ENCODE data around the gene MRPL49. TPM values are rescaled to one million over a fixed set of nuclear protein-coding genes. Genes with fewer than 3 reads are reported as not detected.

Gene MRPL49
- 96.8 and 105 TPM in 2 replicates for total RNA-seq (2014; rRNA removed; shearing (Covaris generic))

GRCh38 chr11:65121865-65122696 lies at the start of gene MRPL49, which contains the start of gene FAU:
Gene MRPL49, plus strand, starts transcription at chr11:65122321. Its CDS starts 26 bp downstream, at chr11:65122347.
Gene FAU, minus strand, starts transcription at chr11:65122134. Its CDS starts 321 bp downstream, at chr11:65121813.

GRCh38 chr11:65083834-65084597 lies 38.1 kb upstream of the MRPL49 start, which contains the start of the genes CDCA5 and ZFPL1:
Gene CDCA5, minus strand, starts transcription at chr11:65084040. Its CDS starts 62 bp downstream, at chr11:65083978.
Gene ZFPL1, plus strand, starts transcription at chr11:65084222. Its CDS starts 477 bp downstream, at chr11:65084699.

DNA sequence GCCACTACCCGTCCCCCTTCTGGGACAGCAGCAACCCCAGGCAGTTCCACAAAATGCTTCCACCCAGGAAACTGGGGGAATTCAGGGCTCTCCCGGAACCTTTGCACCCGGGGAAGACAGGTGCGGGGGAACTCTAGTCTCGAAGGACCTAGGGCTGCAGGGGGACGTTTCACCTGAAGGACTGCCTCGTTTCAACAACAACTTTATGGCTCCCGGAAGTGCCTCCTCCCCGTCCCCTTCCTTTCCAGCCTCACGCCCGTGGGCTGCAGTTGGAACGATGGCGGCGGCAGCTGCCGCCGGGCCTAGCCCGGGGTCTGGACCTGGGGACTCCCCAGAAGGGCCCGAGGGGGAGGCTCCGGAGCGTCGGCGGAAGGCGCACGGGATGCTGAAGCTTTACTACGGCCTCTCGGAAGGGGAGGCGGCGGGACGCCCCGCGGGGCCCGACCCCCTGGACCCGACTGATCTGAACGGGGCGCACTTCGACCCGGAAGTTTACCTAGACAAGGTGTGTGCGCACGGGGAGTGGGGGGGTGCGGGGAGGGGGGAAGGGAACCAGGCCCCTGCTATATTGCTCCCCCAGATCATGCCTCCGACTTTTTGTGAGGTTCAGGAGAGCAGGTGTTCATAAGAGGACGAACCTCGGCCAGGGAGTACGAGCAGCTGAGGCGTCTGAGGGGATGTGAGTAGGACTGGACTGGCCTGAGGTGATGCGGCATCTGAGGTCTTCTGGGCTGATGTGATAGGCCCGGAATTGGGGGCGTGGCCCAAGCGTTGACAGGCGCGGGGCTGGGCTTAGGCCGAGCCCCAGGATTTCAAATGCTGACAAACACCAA lies 25.9 kb upstream of the MRPL49 start, which contains the start of gene VPS51:
TSS of gene VPS51 (plus strand) at position 241 of the 833 bp plus-strand sequence. CDS start at position 278, 37 bp downstream.

GRCh38 chr11:65111744-65112545 lies 10.2 kb upstream of the MRPL49 start, which contains the start of gene TM7SF2:
Gene TM7SF2, plus strand, starts transcription at chr11:65111872. Its CDS starts 144 bp downstream, at chr11:65112016.

GRCh38 chr11:65117206-65118096 lies 4.7 kb upstream of the MRPL49 start, which contains the start of gene ZNHIT2:
Gene ZNHIT2, minus strand, starts transcription at chr11:65117701. Its CDS starts 48 bp downstream, at chr11:65117653.

GRCh38 chr11:65134240-65134951 lies 12.3 kb downstream of the MRPL49 start, which contains the start of gene SYVN1:
Gene SYVN1, minus strand, starts transcription at chr11:65134519. Its CDS starts 918 bp downstream, at chr11:65133601.

DNA sequence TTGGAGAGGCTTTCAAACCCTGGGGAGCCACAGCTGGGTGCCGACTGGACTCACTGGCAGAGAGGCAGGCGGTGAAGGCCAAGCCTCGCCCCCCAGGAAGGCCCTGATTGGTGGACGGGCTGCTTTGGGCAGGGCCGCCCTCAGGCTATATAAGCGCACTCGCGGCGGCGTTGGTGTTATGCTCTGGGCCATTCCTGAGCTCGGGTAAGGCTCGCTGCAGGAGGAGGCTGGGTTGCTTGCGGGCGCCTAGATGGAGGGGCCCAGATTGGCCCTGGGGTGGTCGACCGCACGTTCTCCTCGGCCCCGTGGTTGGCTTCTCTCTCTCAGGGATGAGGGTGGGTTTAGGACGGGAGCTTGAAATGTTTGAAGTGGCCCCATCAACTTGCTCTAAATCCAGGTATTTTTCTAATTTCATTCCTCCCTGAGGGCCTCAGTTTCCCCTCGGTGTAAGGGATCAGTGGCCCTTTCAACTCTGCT lies 48.0 kb downstream of the MRPL49 start, which contains the start of gene SPDYC:
TSS of gene SPDYC (plus strand) at position 176 of the 477 bp plus-strand sequence. CDS start 1,125 bp downstream, outside the sequence.

Small RNA genes lying within 50 kb of the gene (small RNA-seq; reads per million reads assigned to genes)
- gene HIGD1AP10 (not detected), gene PDCL2P2 (not detected), gene RNU2-23P (19.7 reads per million, percentile 92 among the genes with 10 or more reads in this experiment)

Other genes with a start within 250 kb of the MRPL49 start
- 86.6 and 93.6 TPM in 2 replicates for gene EHD1, start 243.7 kb upstream of the MRPL49 start, total RNA-seq (2014; rRNA removed; shearing (Covaris generic))
- gene ATG2A, start 205.1 kb upstream of the MRPL49 start, total RNA-seq (2014; rRNA removed; shearing (Covaris generic)), result 19.0 and 19.6 TPM in 2 replicates
- 10.2 and 10.6 TPM in 2 replicates for gene PPP2R5B, start 197.6 kb upstream of the MRPL49 start, total RNA-seq (2014; rRNA removed; shearing (Covaris generic))
- not detected in 2 replicates for gene GPHA2, start 186.4 kb upstream of the MRPL49 start, total RNA-seq (2014; rRNA removed; shearing (Covaris generic))
- gene MAJIN, start 150.2 kb upstream of the MRPL49 start, total RNA-seq (2014; rRNA removed; shearing (Covaris generic)), result not detected in 2 replicates
- 1.3 TPM in 2 replicates for gene BATF2, start 125.3 kb upstream of the MRPL49 start, total RNA-seq (2014; rRNA removed; shearing (Covaris generic))
- 235 and 274 TPM in 2 replicates for gene ARL2, start 108.2 kb upstream of the MRPL49 start, total RNA-seq (2014; rRNA removed; shearing (Covaris generic))
- gene SNX15, start 94.9 kb upstream of the MRPL49 start, total RNA-seq (2014; rRNA removed; shearing (Covaris generic)), result 16.9 and 18.6 TPM in 2 replicates
- 21.5 and 22.5 TPM in 2 replicates for gene SAC3D1, start 81.1 kb upstream of the MRPL49 start, total RNA-seq (2014; rRNA removed; shearing (Covaris generic))
- not detected in 2 replicates for gene NAALADL1, start 63.8 kb upstream of the MRPL49 start, total RNA-seq (2014; rRNA removed; shearing (Covaris generic))
- gene CDCA5, start 38.3 kb upstream of the MRPL49 start, total RNA-seq (2014; rRNA removed; shearing (Covaris generic)), result 56.8 and 61.9 TPM in 2 replicates
- gene ZFPL1, start 38.1 kb upstream of the MRPL49 start, total RNA-seq (2014; rRNA removed; shearing (Covaris generic)), result 58.4 and 65.3 TPM in 2 replicates
- 184 and 252 TPM in 2 replicates for gene VPS51, start 26.1 kb upstream of the MRPL49 start, total RNA-seq (2014; rRNA removed; shearing (Covaris generic))
- gene TM7SF2, start 10.4 kb upstream of the MRPL49 start, total RNA-seq (2014; rRNA removed; shearing (Covaris generic)), result 13.3 and 20.5 TPM in 2 replicates
- gene ZNHIT2, start 4.6 kb upstream of the MRPL49 start, total RNA-seq (2014; rRNA removed; shearing (Covaris generic)), result 42.7 and 50.7 TPM in 2 replicates
- 892 and 982 TPM in 2 replicates for gene FAU, start 187 bp upstream of the MRPL49 start, total RNA-seq (2014; rRNA removed; shearing (Covaris generic))
- 11.6 and 14.1 TPM in 2 replicates for gene SYVN1, start 12.2 kb downstream of the MRPL49 start, total RNA-seq (2014; rRNA removed; shearing (Covaris generic))
- not detected in 2 replicates for gene SPDYC, start 47.9 kb downstream of the MRPL49 start, total RNA-seq (2014; rRNA removed; shearing (Covaris generic))
- 65.5 and 67.5 TPM in 2 replicates for gene CAPN1, start 59.6 kb downstream of the MRPL49 start, total RNA-seq (2014; rRNA removed; shearing (Covaris generic))
- 22.3 and 24.3 TPM in 2 replicates for gene POLA2, start 139.6 kb downstream of the MRPL49 start, total RNA-seq (2014; rRNA removed; shearing (Covaris generic))
- 12.6 and 14.5 TPM in 2 replicates for gene CDC42EP2, start 192.5 kb downstream of the MRPL49 start, total RNA-seq (2014; rRNA removed; shearing (Covaris generic))
- 47.7 and 62.2 TPM in 2 replicates for gene DPF2, start 211.5 kb downstream of the MRPL49 start, total RNA-seq (2014; rRNA removed; shearing (Covaris generic))
- gene TIGD3, start 232.4 kb downstream of the MRPL49 start, total RNA-seq (2014; rRNA removed; shearing (Covaris generic)), result 1.2 and 1.4 TPM in 2 replicates

All from A375 (cell line).